GM18868 (cell line): ENCODE measurements around the gene GTF2IRD1.
"Not testable (repeated sequence)": the region's sequence is repeated elsewhere in the genome, so short reads cannot be mapped to it uniquely, and the experiment has no call there.

Experiments
- ATAC-seq: cut with Tn5 transposase; IDR thresholded peaks from one replicate; pipeline ENCODE4 v1.9.1; 2021; ENCODE audit warnings: mild to moderate bottlenecking, moderate library complexity; ENCODE audit not compliant: unreplicated experiment

The GTF2IRD1 gene

GRCh38 chr7:74453322-74454011, at the start of gene GTF2IRD1:
GTF2IRD1 (plus strand) TSS chr7:74453906; CDS start chr7:74508081, 54,175 bp downstream.
- no peak for ATAC-seq

- no peak for ATAC-seq
These were observed 49.4 kb upstream of the GTF2IRD1 start for GRCh38 chr7:74404388-74404700.

GRCh38 chr7:74404741-74405140, 49.0 kb upstream of the GTF2IRD1 start:
- ATAC-seq: no peak

- no peak for ATAC-seq
These were observed 48.4 kb upstream of the GTF2IRD1 start for GRCh38 chr7:74405191-74405898.

- ATAC-seq: no peak
These were observed 47.7 kb upstream of the GTF2IRD1 start for GRCh38 chr7:74405899-74406512.

GRCh38 chr7:74407958-74408357, 45.7 kb upstream of the GTF2IRD1 start:
- no peak for ATAC-seq

GRCh38 chr7:74409571-74409970, 44.1 kb upstream of the GTF2IRD1 start:
- ATAC-seq: no peak

- ATAC-seq: no peak
These were observed 42.9 kb upstream of the GTF2IRD1 start for GRCh38 chr7:74410772-74411171.

GRCh38 chr7:74411571-74411970, 42.1 kb upstream of the GTF2IRD1 start:
- ATAC-seq: not testable (repeated sequence)

- no peak for ATAC-seq
These were observed 41.6 kb upstream of the GTF2IRD1 start for GRCh38 chr7:74412056-74412455.

GRCh38 chr7:74412603-74413002, 41.1 kb upstream of the GTF2IRD1 start:
- ATAC-seq: no peak

GRCh38 chr7:74414595-74415333, 38.9 kb upstream of the GTF2IRD1 start:
- not testable (repeated sequence) for ATAC-seq

- ATAC-seq: no peak
These were observed 36.2 kb upstream of the GTF2IRD1 start for GRCh38 chr7:74417419-74417971.

- ATAC-seq: no peak
These were observed 35.6 kb upstream of the GTF2IRD1 start for GRCh38 chr7:74418076-74418475.

GRCh38 chr7:74418538-74418937, 35.2 kb upstream of the GTF2IRD1 start:
- no peak for ATAC-seq

GRCh38 chr7:74419232-74419631, 34.5 kb upstream of the GTF2IRD1 start:
- not testable (repeated sequence) for ATAC-seq

GRCh38 chr7:74420006-74420405, 33.7 kb upstream of the GTF2IRD1 start:
- ATAC-seq: no peak

GRCh38 chr7:74424291-74424880, 29.3 kb upstream of the GTF2IRD1 start:
- no peak for ATAC-seq

GRCh38 chr7:74428023-74428422, 25.7 kb upstream of the GTF2IRD1 start:
- no peak for ATAC-seq

GRCh38 chr7:74429153-74429747, 24.5 kb upstream of the GTF2IRD1 start:
- ATAC-seq: no peak
